ENCODE results near the gene KLRD1.
"Not testable (repeated sequence)": the region's sequence is repeated elsewhere in the genome, so short reads cannot be mapped to it uniquely, and the experiment has no call there.

The KLRD1 gene

DNA sequence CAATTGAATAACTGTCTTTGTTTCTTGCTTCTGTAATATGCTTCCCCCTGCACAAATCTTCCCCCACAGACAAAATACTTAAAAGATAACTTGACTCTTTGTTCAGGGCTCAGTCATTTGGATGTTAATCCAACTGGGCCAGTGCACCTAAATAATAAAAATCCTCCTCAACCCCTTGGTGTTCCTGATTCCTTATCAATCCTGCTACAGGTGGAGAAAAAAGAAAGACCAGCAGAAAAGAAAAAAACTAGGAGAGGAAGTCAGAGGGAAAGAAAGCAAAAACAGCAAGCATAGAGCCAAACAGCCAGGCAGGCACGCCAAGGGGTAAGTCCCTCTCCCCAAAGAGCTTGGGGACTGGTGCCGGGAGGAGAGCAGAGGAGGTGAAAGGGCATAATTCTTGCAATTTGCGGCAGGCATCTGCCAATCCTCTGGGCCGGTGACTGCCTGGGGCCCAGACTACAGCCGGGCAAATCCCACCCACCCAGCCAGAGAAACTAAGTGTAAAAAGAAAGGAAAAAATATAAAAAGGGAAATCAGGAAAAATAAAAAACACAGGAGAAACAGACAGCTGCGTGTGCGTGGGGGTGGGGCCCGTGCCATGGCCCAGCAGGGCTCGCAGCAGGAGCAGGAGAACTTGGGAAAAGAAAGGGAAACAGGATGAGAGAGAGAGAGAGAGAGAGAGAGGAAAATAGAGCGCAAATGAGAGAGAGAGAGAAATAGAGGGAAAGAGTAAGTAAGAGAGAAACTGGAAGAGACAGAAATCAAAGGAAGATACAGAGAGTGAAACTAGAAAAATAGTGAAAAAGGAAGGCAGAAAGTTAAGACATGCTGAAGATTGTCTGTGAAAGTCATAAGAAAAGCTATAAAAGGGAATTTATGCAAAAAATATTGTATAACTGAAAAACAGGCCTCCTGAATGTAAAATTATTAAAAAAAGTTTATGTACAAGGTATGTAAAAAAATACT is 60.8 kb downstream of the KLRD1 start:
- DNase-seq (ENCODE audit: low read depth), result no peak

DNA sequence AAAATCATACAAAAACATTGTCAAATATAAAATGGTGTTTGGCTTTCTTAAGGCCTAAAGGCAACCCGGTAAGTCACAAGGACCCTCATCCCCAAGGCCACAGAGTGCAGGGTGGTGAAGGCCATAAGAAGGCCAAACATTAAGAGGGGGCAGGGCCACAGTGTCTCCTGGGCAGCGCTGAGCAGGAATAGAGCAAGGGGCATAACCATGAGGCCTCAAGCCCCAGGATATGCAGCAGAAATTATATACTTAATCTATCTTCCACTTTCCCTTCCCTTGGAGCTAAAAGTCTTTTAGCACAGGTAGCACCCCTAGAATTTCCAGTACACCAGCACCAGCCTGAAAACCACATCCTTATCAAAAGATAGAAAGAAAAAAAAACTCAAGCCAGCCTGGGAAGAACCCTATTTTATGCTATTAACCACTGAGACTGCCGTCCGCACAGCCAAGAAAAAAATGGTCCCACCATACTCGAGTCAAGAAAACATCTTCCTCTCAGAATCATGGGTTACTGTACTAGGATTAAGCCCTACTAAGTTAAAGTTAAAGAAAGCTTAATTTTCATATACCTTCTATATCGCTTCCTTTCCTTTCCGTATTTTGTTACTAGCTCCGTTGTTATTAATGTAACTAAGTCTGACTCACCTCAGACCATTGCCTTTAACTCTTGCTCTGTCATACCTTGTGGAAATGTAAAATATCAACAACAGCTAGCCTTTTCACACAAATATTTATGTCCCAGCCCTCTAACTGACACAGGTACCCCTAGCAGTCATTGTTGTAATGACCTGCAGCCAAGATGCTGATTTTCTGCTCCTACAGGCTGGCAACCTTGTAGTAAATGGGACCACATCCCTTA is 62.1 kb downstream of the KLRD1 start:
- no peak for DNase-seq (ENCODE audit: low read depth)

DNA sequence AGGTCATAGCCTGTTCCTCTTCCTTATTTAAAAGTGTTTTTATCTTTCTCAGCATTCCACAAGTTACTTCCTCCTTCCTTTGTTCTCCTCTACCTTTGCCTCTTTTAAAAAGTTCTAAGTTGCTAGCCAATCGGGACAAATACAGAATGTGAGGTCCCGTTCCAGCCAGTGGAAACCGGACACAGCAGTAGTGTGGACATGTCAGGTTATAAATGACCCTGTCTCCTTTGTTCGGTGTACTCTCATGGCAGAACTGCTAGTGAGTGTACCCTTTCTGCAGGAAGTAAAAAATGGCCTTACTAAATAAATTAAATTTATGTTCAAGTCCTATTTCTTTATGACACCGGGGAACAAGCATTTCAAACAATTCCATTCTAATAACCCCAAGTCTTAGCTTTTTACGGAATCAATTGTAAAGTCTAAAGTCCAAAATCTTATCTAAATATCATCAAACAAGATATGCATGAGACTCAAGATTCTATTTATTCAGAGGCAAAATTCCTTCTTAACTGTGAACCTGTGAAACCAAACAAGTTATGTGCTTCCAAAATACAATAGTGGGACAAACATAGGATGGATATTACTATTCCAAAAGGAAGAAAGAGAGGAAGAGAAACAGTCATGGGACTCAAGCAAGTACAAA is 64.3 kb downstream of the KLRD1 start:
- DNase-seq (ENCODE audit: low read depth), result not testable (repeated sequence)

DNA sequence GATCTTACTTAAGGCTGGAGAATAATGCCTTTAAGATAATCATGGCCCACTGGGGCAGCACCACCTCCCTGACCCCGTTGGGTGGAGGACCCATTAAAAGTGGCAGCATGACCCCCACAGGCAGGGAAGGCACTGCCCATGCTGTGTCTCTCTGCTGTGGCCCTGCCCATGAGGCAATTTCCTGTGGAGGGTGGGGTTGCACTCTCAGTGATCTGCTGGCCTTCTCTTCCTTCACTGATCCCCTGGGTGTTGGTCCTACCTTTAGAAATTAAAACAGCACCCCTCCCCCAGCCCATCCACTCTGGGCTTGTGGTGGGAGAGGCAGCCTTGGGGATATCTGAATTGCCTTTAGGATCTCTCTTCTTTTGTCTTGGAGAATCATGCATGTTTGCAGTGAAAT is 64.9 kb downstream of the KLRD1 start:
- no peak for DNase-seq (ENCODE audit: low read depth)

DNA sequence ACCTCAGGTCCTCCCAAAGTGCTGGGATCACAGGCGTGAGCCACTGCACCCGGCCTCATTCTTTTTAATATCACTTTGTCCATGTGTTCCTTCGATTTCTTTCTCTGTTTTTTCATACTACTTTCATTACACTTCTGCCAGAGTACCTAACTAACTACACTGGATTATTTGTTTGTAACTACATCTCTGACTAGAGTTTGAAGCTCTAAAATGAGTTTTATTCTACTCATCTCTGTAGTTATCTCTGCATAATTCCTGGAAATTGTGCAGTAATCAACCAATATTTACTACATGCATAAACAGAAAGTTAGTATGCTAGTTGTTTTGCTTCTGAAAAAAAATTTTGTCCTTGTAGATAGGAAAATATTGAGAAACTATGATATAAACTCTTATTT is 67.0 kb downstream of the KLRD1 start:
- no peak for DNase-seq (ENCODE audit: low read depth)

DNA sequence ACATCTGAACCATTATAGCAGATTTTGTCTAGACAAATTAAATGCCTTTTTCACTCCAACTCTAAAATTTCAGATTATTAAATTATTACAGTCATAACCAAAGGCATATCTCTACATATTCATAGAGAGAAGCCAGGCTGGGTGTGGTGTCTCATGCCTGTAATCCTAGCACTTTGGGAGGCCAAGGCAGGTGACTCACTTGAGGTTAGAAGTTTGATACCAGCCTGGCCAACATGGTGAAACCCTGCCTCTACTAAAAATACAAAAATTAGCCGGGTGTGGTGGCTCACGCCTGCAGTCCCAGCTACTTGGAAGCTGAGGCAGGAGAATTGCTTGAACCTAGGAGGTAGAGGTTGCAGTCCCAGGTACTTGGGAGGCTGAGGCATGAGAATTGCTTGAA is 71.1 kb downstream of the KLRD1 start:
- not testable (repeated sequence) for DNase-seq (ENCODE audit: low read depth)

All from HS-27A (cell line).